Stimulated activated CD4-positive, alpha-beta T cell treated with anti-CD3 and anti-CD28 coated beads, Interleukin-15, amount 100 ng/mL, for 48 hours (primary cell): ENCODE measurements around the gene TLR6.
A peak's percentile ranks its signal among the peaks of the same experiment; 100 is the strongest.

Experiments used
- DNase-seq, 2 donors: peaks; one replicate each; pipeline ENCODE4 v3.0.0-alpha.2; 2020; ENCODE audit warnings: low read depth in 2 of 2

TLR6 gene, protein sequence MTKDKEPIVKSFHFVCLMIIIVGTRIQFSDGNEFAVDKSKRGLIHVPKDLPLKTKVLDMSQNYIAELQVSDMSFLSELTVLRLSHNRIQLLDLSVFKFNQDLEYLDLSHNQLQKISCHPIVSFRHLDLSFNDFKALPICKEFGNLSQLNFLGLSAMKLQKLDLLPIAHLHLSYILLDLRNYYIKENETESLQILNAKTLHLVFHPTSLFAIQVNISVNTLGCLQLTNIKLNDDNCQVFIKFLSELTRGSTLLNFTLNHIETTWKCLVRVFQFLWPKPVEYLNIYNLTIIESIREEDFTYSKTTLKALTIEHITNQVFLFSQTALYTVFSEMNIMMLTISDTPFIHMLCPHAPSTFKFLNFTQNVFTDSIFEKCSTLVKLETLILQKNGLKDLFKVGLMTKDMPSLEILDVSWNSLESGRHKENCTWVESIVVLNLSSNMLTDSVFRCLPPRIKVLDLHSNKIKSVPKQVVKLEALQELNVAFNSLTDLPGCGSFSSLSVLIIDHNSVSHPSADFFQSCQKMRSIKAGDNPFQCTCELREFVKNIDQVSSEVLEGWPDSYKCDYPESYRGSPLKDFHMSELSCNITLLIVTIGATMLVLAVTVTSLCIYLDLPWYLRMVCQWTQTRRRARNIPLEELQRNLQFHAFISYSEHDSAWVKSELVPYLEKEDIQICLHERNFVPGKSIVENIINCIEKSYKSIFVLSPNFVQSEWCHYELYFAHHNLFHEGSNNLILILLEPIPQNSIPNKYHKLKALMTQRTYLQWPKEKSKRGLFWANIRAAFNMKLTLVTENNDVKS

GRCh38 chr4:38856524-38857337 is at the start of gene TLR6:
Gene TLR6 (minus strand): TSS chr4:38856817. CDS start chr4:38829473, 27,344 bp downstream.
- DNase-seq = peak; percentile 30 to 57

GRCh38 chr4:38905652-38906385 is 49.2 kb upstream of the TLR6 start:
- no peak for DNase-seq

DNA sequence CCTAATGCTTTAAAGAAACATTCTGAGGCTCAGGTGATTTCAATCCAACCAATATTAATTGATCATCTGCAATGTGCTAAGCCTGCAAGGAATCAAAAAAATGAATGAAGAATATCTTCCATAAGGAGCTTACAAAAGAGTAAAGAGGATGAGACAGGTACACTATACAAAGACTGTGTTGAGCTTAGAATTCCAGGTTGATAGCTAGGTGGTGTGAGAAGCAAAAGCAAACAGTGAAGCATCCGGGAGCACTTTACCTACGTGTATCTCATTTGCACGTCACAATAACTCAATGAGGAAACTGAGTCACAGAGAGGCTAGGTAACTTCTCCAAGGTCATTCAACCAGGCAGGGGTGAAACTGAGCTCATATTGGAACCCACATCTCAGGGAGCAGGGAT is 48.1 kb upstream of the TLR6 start:
- DNase-seq = no peak

DNA sequence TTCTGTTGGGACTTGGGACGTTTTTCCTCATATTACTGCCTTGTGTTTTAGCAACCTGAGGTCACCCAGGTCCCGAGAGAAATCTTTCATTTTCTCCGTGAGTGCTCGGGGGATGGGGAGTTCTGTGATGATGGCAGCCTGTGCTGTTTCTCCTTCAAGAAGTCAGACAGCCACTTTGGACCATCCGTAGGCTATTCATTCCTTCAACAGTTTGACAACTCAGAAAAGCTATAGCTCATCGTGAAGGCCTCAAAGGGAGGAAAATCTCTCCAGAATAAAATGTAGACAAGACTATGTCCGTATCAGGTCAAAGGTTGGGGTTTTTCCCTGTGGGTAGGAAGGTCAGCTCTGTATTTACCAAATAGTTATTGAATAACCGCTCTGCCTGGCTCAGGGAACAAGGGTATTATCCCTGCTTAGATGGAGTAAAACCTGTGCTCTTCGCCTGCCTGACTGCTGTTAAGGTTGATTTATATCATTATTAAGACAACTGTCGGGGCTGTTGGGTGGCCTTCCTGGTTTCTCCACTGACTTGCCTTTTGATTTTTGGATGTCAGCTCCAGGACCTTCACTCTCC is 47.6 kb upstream of the TLR6 start:
- DNase-seq = no peak

DNA sequence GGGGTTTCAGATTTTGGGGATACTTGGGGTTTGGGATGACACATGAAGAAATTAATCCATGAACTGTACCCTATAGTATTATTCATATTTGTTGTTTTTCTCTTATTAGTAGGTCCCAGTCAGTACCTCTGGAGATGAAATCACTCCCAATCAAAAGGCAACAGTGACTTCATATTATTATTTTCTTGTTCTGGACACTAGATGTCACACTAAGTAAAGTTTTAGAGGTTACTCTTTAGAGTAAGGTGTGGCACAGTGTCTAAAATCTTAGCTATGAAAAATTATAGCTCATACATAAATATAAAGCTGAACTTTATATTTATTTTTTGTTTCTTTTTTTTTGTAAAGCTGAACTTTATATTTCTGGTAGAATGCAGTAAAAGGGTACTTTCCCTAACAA is 46.1 kb upstream of the TLR6 start:
- no peak for DNase-seq

DNA sequence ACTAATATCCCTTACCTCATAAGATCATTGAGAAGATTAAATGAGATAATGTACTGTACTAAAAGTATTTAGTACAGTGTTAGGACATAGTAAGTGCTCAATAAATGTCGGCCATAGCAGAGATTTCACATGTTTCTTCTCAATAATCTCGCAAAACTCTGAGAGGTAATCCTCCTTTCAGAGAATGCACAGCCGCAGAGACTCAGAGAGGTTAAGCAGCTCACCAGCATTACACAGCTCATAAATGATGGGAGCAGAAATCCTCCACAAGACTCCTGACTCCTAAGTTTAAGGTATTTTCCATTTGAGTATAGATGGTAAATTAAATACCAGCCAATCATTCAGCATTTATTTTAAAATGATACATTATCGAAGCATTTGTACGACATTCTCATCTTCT is 45.6 kb upstream of the TLR6 start:
- DNase-seq = no peak

GRCh38 chr4:38898245-38898644 is 41.6 kb upstream of the TLR6 start:
- DNase-seq = no peak

GRCh38 chr4:38896940-38897339 is 40.3 kb upstream of the TLR6 start:
- DNase-seq = no peak

GRCh38 chr4:38894322-38894982 is 37.8 kb upstream of the TLR6 start:
- no peak for DNase-seq

DNA sequence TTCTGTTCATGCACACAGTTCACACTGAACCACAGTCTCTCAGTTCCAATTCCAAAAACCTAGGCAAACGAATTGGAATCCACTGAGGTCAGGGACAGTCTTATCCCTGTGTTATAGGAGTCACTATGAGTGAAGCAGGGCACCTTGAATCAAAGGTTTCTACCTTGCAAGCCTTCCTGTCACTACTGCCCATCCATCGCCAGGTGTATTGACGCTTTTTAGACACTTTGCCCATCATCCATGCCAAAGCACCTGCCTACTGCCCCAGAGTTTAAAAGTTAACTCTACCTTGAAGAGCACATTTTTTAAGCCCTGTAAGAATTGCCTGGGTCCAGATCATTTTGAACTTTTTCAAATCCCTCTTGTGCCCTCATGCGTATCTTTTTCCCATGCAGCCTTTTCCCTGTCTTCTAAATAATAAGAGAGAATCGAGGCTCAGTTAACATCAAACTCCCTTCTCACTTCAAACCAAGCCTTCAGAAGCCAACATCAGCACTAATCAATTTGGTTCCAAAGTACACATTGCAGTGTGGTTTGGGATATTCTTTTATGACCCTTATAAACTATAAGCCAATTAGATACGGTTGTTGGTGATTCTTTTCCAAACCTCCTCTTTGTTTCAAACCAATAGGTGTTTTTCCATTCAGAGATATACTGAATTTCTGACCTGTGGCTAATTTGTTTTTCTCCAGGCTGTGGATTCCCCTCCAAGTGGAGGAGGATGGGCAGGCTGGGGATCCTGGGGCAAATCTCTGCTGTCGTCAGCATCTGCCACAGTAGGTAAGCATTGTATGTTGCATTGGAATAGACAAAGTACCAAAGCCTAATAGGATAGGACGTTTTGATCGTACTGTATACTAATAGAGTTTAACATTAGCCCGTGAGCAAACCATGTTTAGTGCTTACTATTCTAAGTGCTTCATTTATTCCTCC is 34.7 kb upstream of the TLR6 start:
- DNase-seq = no peak

DNA sequence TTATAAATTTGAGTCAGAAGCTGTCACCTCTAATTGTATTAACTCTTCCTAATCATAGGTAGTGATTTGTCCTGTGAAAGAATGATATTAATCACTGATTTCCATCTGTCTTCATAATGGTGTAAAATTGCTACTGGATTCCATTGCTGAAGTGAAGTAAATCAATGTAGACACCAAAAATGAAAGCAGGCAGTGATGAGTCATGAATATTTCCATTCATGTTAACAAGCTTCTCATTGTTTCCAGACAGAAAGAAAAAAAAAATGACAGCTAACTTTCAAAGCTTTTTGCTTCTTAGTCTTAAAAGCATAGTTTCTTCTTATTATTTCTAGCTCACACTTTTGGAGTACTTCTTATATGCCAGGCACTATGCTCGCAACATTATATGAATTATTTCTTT is 32.5 kb upstream of the TLR6 start:
- no peak for DNase-seq

DNA sequence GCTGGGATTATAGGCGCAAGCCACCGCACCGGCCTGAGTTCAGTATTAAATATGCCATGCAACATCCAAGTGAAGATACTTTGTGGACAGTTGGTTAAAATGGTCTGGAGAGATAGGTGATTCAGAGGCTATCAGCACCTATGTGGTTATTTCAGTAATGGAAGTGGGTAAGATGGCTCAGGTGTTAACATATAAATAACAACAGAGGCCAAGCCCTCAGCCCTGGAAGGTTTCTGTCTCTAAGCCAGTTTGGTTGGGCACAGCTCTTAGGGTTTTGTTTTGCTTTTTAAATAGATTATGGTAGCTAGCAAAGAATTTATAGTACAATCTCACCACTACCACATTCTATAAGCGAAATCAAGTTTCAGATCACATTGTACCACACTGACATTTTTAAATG is 27.6 kb upstream of the TLR6 start:
- no peak for DNase-seq

GRCh38 chr4:38876636-38877035 is 20.0 kb upstream of the TLR6 start:
- no peak for DNase-seq

DNA sequence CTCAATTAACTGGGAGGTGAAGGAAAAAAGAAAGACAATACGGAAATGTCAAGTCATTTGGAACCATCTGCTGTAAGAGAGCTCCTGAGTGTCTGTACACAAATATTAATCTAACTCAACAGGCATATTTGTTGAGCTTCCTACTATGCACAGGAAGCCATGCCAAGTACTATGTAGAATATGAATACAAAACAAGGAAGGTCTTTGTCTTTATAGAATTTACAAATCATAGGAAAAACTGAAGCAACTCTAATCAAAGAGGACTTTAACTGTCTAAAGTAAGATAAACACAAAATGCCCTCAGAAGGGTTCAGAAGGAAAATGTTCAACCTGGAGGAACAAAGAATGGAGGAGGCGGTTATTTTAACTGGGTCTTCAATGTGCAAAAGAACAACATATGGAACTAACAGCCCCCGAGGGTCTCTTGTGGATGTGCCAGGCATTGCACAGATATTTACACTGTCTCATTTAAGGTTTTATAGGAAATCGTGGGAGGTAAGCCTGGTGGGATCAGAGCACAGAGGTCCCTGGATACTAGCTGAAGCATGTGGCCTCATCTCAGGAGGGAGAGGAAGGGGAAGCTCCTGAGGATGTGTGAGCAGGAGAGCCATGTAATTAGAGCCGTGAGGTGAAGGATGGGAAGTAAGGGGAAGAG is 16.8 kb upstream of the TLR6 start:
- no peak for DNase-seq

DNA sequence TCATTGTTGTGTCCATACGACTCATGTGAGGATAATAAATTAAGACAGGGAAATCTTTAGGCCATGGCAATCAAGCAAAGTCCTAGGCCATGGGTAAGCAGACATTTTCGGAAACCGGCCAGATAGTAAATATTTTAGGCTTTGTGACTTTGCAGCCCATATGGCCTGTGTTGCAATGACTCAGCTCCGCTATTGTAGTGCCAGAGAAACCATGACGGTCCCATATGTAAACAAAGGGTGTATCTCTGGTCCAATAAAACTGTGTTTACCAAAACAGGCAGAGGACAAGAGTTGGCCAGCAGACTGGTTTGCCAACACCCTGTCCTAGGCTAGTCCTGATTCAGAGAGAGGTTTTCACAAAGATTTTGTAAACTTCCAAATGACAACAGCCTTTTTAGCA is 16.0 kb upstream of the TLR6 start:
- no peak for DNase-seq

DNA sequence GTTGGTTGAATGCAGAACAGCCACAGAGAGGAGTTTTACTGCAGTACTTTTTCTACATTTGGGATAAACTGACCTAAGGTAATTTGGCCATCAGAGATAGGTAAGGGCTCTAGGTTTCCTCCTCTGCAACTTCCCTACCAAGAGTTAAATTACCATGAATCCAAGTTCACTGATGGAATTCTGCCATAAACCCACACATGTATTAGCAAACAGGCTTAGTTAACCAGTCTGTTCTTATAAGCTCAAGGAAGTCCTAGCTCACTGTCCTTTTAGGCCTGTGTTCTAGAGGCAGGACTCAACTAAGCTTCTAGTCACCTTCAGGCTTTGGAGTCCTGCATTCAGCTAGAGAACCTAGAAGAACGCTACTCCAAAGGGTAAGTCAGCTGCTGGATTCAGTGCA is 15.0 kb upstream of the TLR6 start:
- DNase-seq = no peak

GRCh38 chr4:38870098-38870808 is 13.6 kb upstream of the TLR6 start:
- DNase-seq = no peak

- no peak for DNase-seq
These were observed 12.9 kb upstream of the TLR6 start for GRCh38 chr4:38869511-38869910.
